Stimulated activated effector memory CD8-positive, alpha-beta T cell treated with anti-CD3 and anti-CD28 coated beads, Interleukin-12 subunit alpha, Interleukin-12 subunit beta, amount 100 ng/mL, for 72 hours (primary cell): Measurements from ENCODE around the gene BASP1.
"Not testable (repeated sequence)": the region's sequence is repeated elsewhere in the genome, so short reads cannot be mapped to it uniquely, and the experiment has no call there.

ENCODE experiments used
- ATAC-seq: fragments of 150-1000 bp; cut with Tn5 transposase; 2 replicates; pipeline ENCODE4 v1.10.0; 2021
- DNase-seq, 2 donors: peaks; one replicate each; pipeline ENCODE4 v3.0.0; 2021 to 2022; ENCODE audit warnings: low spot score in 2 of 2
- H3K27ac Mint-ChIP-seq: one replicate; pipeline ENCODE4 v1.8.0; 2022; ENCODE audit warnings: mild to moderate bottlenecking, mixed read lengths
- H3K36me3 Mint-ChIP-seq: one replicate; pipeline ENCODE4 v1.8.0; 2022; ENCODE audit warnings: mild to moderate bottlenecking, mixed read lengths
- H3K4me1 Mint-ChIP-seq: one replicate; pipeline ENCODE4 v1.8.0; 2022; ENCODE audit warnings: mixed read lengths
- H3K4me3 Mint-ChIP-seq: one replicate; pipeline ENCODE4 v1.8.0; 2022; ENCODE audit warnings: mild to moderate bottlenecking, mixed read lengths
- H3K9me3 Mint-ChIP-seq: one replicate; pipeline ENCODE4 v1.8.0; 2022; ENCODE audit warnings: mixed read lengths

BASP1 gene

DNA sequence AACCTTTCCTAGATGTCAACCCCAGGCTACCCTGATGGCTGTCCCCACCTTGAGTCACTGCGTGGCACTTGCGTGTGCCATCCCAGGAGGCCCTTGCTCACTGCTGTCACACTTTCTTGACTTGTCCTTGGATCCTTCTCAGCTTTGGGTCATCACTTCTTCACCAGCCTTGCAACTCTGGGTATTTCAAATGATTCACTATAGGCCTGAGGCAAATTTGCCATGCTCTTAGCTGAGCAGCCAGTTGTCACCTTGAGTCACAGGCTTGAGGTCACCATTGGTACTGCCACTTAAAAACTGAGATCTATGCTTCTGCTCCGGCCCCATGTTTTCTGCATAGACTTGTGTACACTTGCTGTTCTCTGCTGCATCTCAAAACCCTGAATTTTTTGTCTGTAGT is 84.7 kb downstream of the BASP1 start:
- peaks cover 11% of the 10 kb centered on the region for H3K9me3 Mint-ChIP-seq
- no peak overlapping the region for H3K27ac Mint-ChIP-seq
- H3K4me1 Mint-ChIP-seq = no peaks in the 10 kb centered on the region
- DNase-seq (no peak), ATAC-seq (no peak)
- H3K36me3 Mint-ChIP-seq = no peaks in the 10 kb centered on the region
- no peak overlapping the region for H3K4me3 Mint-ChIP-seq

- Mint-ChIP-seq H3K4me1 (no peaks in the 10 kb centered on the region), H3K4me3 (no peak overlapping the region), H3K36me3 (no peaks in the 10 kb centered on the region), H3K9me3 (peaks cover 14% of the 10 kb centered on the region), H3K27ac (no peak overlapping the region)
- no peak for ATAC-seq
- no peak for DNase-seq
These were observed 85.2 kb downstream of the BASP1 start for GRCh38 chr5:17302604-17303003.

GRCh38 chr5:17304282-17304681 is 86.9 kb downstream of the BASP1 start:
- Mint-ChIP-seq H3K9me3 (peaks cover 16% of the 10 kb centered on the region), H3K4me3 (no peak overlapping the region), H3K27ac (no peak overlapping the region), H3K36me3 (no peaks in the 10 kb centered on the region), H3K4me1 (no peaks in the 10 kb centered on the region)
- DNase-seq = no peak
- no peak for ATAC-seq

DNA sequence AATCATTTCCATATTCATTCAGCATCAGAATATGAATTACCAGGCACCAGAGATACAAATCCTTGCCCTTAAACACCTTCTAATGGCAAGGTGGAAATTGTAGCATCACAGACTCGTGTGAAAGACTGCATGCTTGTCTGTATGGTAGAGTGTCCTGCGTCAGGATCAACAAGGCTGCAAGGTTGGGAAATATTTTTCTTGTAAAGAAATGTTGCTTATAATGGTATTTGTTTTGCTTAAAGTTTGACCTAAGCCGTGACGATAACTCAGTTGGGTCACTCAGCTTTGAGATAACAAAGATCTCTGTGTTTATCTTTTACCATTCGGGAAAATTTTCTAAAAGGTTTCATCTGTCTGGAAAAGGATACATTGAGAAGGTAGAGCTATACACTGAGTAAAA is 87.6 kb downstream of the BASP1 start:
- H3K27ac Mint-ChIP-seq = no peak overlapping the region
- DNase-seq (no peak), ATAC-seq (no peak)
- peaks cover 16% of the 10 kb centered on the region for H3K9me3 Mint-ChIP-seq
- no peaks in the 10 kb centered on the region for H3K4me1 Mint-ChIP-seq
- H3K4me3 Mint-ChIP-seq = no peak overlapping the region
- no peaks in the 10 kb centered on the region for H3K36me3 Mint-ChIP-seq

DNA sequence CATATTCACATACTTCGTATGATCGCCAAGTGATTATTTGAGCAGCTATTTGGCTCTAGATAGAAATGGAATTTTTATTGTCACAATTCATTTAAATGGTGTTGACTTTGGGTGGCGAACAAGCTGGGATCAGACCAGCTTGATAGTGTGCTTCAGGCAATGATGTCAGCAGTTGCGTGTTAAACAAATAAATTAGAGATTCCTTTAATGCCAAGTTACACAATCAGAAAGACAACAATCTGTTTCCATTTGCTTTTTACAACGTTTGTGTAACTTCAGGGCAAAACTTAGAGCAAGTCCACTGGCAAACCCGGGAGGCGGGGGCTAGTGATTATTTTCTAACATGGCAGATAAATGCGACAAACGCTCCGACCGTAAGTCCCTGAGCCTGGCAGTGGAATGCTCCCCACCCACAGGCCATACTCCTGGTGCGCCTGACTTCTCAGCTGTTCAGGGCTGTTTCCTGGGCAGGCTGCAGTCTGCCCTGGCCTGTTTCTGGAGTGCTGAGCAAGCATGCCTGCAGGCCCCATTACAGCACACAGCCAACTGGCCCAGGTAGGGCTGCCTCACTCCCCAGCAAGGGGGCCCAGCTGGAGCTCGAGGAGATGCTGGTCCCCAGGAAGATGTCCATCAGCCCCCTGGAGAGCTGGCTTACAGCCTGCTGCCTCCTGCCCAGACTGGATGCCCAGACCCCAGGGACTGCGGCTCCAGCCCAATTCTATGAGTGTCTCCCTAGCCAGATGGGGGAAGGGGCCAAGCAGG is 88.7 kb downstream of the BASP1 start:
- Mint-ChIP-seq H3K27ac (no peak overlapping the region), H3K9me3 (peaks cover 13% of the 10 kb centered on the region)
- no peak for ATAC-seq

GRCh38 chr5:17306726-17307091 is 89.3 kb downstream of the BASP1 start:
- Mint-ChIP-seq H3K9me3 (peaks cover 11% of the 10 kb centered on the region), H3K4me3 (no peak overlapping the region), H3K4me1 (no peaks in the 10 kb centered on the region), H3K27ac (no peak overlapping the region), H3K36me3 (no peaks in the 10 kb centered on the region)
- DNase-seq (no peak), ATAC-seq (no peak)

More for the DNA sequence above, 88.7 kb downstream of the BASP1 start:
- H3K36me3 Mint-ChIP-seq = no peaks in the 10 kb centered on the region
- H3K4me1 Mint-ChIP-seq = no peaks in the 10 kb centered on the region
- H3K4me3 Mint-ChIP-seq = no peak overlapping the region
- no peak for DNase-seq

- ATAC-seq, H3K4me3 Mint-ChIP-seq, H3K36me3 Mint-ChIP-seq, H3K4me1 Mint-ChIP-seq, DNase-seq, H3K27ac Mint-ChIP-seq: not testable (repeated sequence)
- H3K9me3 Mint-ChIP-seq = peaks cover 11% of the 10 kb centered on the region
These were observed 90.0 kb downstream of the BASP1 start for GRCh38 chr5:17307440-17307839.

DNA sequence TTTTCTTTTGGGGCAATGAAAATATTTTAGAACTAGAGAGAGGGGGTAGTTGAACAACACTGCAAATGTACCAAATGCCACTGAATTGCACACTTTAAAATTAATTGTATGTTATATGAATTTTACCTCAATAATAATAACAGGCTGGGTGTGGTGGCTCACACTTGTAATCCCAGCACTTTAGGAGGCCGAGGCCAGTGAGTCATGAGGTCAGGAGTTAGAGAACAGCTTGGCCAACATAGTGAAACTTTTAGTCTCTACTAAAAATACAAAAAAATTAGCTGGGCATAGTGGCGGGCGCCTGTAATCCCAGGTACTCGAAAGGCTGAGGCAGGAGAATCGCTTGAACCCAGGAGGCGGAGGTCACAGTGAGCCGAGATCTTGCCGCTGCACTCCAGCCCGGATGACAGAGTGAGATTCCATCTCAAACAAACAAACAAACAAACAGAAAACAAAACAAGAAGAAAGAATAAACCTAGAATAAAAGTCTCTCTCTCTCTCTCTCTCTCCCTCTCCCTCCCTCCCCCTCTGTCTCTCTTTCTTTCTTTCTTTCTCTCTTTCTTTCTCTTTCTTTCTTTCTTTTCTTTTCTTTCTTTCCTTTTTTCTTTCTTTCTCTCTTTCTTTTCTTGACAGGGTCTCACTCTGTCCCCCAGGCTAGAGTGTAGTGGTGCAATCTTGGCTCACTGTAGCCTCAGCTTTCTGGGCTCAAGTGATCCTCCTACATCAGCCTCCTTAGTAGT is 91.1 kb downstream of the BASP1 start:
- Mint-ChIP-seq H3K4me3 (no peak overlapping the region), H3K9me3 (peaks cover 9% of the 10 kb centered on the region), H3K4me1 (no peaks in the 10 kb centered on the region), H3K36me3 (no peaks in the 10 kb centered on the region), H3K27ac (no peak overlapping the region)
- DNase-seq = no peak
- no peak for ATAC-seq

GRCh38 chr5:17309462-17309861 is 92.0 kb downstream of the BASP1 start:
- no peak overlapping the region for H3K4me3 Mint-ChIP-seq
- ATAC-seq (no peak), DNase-seq (no peak)
- no peaks in the 10 kb centered on the region for H3K36me3 Mint-ChIP-seq
- no peak overlapping the region for H3K27ac Mint-ChIP-seq
- H3K4me1 Mint-ChIP-seq = no peaks in the 10 kb centered on the region
- peaks cover 9% of the 10 kb centered on the region for H3K9me3 Mint-ChIP-seq

GRCh38 chr5:17310502-17310901 is 93.1 kb downstream of the BASP1 start:
- H3K27ac Mint-ChIP-seq, H3K4me3 Mint-ChIP-seq, ATAC-seq: not testable (repeated sequence)

GRCh38 chr5:17311811-17312210 is 94.4 kb downstream of the BASP1 start:
- not testable (repeated sequence) for H3K4me1 Mint-ChIP-seq, H3K27ac Mint-ChIP-seq, ATAC-seq, H3K36me3 Mint-ChIP-seq, H3K4me3 Mint-ChIP-seq, DNase-seq
- peaks cover 15% of the 10 kb centered on the region for H3K9me3 Mint-ChIP-seq

More at GRCh38 chr5:17310502-17310901, 93.1 kb downstream of the BASP1 start:
- H3K9me3 Mint-ChIP-seq = peaks cover 13% of the 10 kb centered on the region
- H3K4me1 Mint-ChIP-seq, H3K36me3 Mint-ChIP-seq, DNase-seq: not testable (repeated sequence)

GRCh38 chr5:17312358-17312757 is 94.9 kb downstream of the BASP1 start:
- ATAC-seq (no peak), DNase-seq (no peak)
- H3K4me1 Mint-ChIP-seq = no peaks in the 10 kb centered on the region
- H3K9me3 Mint-ChIP-seq = peaks cover 13% of the 10 kb centered on the region
- H3K36me3 Mint-ChIP-seq = no peaks in the 10 kb centered on the region
- H3K4me3 Mint-ChIP-seq = no peak overlapping the region
- H3K27ac Mint-ChIP-seq = no peak overlapping the region

GRCh38 chr5:17314907-17315471 is 97.6 kb downstream of the BASP1 start:
- no peak overlapping the region for H3K4me3 Mint-ChIP-seq
- peaks cover 9% of the 10 kb centered on the region for H3K9me3 Mint-ChIP-seq
- no peak overlapping the region for H3K27ac Mint-ChIP-seq
- H3K36me3 Mint-ChIP-seq = no peaks in the 10 kb centered on the region
- no peaks in the 10 kb centered on the region for H3K4me1 Mint-ChIP-seq
- ATAC-seq (no peak), DNase-seq (no peak)

DNA sequence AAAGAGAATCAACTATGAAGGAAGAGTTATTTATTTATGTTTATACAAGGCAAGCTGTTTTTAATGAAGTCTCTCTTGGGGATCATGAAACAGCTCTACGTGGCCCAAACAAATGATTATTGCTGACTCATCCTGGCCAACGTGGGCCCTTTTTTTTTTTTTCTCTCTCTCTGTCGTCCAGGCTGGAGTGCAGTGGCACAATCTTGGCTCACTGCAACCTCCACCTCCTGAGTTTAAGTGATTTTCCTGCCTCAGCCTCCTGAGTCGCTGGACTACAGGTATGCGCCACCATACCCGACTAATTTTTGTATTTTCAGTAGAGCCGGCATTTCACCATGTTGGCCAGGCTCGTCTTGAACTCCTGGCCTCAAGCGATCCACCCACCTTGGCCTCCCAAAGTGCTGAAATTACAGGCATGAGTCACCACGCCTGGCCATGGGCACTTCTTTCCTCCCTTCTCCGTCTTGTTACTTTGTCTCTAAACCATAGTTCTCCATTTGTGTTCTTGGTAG is 98.3 kb downstream of the BASP1 start:
- ATAC-seq = no peak
- no peak for DNase-seq
- no peak overlapping the region for H3K4me3 Mint-ChIP-seq
- no peaks in the 10 kb centered on the region for H3K36me3 Mint-ChIP-seq
- H3K9me3 Mint-ChIP-seq = peaks cover 12% of the 10 kb centered on the region
- H3K27ac Mint-ChIP-seq = no peak overlapping the region
- H3K4me1 Mint-ChIP-seq = no peaks in the 10 kb centered on the region

- no peaks in the 10 kb centered on the region for H3K36me3 Mint-ChIP-seq
- H3K4me3 Mint-ChIP-seq = no peak overlapping the region
- H3K9me3 Mint-ChIP-seq = peaks cover 12% of the 10 kb centered on the region
- H3K27ac Mint-ChIP-seq = no peak overlapping the region
- no peaks in the 10 kb centered on the region for H3K4me1 Mint-ChIP-seq
- no peak for DNase-seq
- no peak for ATAC-seq
These were observed 99.6 kb downstream of the BASP1 start for GRCh38 chr5:17316970-17317459.
